Activated naive CD8-positive, alpha-beta T cell treated with anti-CD3 and anti-CD28 coated beads, Interleukin-2, amount 10 ng/mL, durations not matched to agents 7 days and 5 days (primary cell): Measurements from ENCODE around the gene COMMD3. TPM values are rescaled to one million over a fixed set of nuclear protein-coding genes. Genes with fewer than 3 reads are reported as not detected.

ENCODE experiments used
- ATAC-seq: fragments of 150-1000 bp; cut with Tn5 transposase; one replicate; pipeline ENCODE4 v1.10.0; 2021; ENCODE audit warnings: low read depth, moderate library complexity
- POLR2A ChIA-PET: fragments of 350-600 bp; sonication (Branson Sonifier 250); formaldehyde crosslinking; loops from one replicate; lab custom pipeline; 2021; ENCODE audit warnings: antibody characterized with exemption; lab: Charles Lee
- DNase-seq: peaks from one replicate; pipeline ENCODE4 v3.0.0; 2021
- H3K27ac Mint-ChIP-seq: one replicate; pipeline ENCODE4 v1.8.0; 2022; ENCODE audit warnings: mild to moderate bottlenecking, mixed read lengths
- H3K27me3 Mint-ChIP-seq: one replicate; pipeline ENCODE4 v1.8.0; 2022; ENCODE audit warnings: mild to moderate bottlenecking, moderate library complexity, mixed read lengths
- H3K36me3 Mint-ChIP-seq: one replicate; pipeline ENCODE4 v1.8.0; 2021; ENCODE audit warnings: mild to moderate bottlenecking, mixed read lengths
- H3K4me1 Mint-ChIP-seq: one replicate; pipeline ENCODE4 v1.8.0; 2021; ENCODE audit warnings: mixed read lengths
- H3K4me3 Mint-ChIP-seq: one replicate; pipeline ENCODE4 v1.8.0; 2022; ENCODE audit warnings: mild to moderate bottlenecking, moderate library complexity, mixed read lengths
- H3K9me3 Mint-ChIP-seq: one replicate; pipeline ENCODE4 v1.8.0; 2021; ENCODE audit warnings: mixed read lengths
- total RNA-seq, 2 experiments: library from RNA; stranded (reverse); gene quantifications; one replicate each; pipeline ENCODE4 v1.2.3, GENCODE V29; 2021

The COMMD3 gene
- total RNA-seq, 2 experiments from 2014 or later = 55.3 to 61.4 TPM

DNA sequence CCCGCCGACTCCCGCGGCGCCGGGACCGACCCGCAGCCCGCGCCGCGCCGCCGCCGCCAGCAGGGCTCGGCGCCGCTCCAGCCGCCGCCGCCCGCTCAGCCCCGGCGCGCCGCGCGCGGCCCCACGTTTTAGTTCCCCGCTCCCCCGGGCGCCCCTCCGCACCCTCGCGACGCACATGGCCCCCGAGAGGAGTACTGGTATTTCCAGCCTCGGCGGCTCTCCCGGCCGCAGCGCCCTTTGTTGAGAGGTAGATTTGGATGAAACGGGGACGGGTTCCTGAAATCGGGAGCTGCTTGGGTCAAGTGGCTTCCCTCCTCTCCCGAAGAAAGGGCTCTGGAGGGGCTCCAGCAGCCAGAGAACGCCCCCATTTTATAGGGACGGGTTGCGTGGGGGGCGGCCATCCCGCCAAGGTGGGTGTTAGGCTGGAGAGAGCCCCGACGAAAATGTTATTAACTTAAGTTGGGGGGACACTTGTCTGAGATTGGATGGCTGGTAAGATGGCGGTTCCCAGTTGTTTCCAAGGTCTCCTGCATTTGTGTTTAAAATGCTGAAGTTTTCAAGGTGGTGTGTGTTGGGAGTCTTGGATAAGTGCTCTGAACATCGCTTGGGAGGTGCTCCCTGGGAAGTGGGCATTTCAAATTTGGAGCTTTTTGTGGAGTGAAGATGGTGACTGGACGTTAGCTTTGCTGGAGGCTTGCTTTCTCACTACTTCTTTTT, 5.9 kb downstream of the COMMD3 start:
- ATAC-seq (no peak), DNase-seq (peak; percentile 56)
- H3K4me3 Mint-ChIP-seq = peak overlapping the region; percentile 82
- H3K36me3 Mint-ChIP-seq = peaks cover 12% of the 10 kb centered on the region
- POLR2A ChIA-PET = interaction anchor here (0.6 to 4.8 kb wide), 6 partner anchors 16 to 353 kb away, joined by 3 to 19 read pairs (median 4); no protein-coding TSS in a partner anchor
- H3K4me1 Mint-ChIP-seq = peaks cover 44% of the 10 kb centered on the region
- no peaks in the 10 kb centered on the region for H3K9me3 Mint-ChIP-seq
- H3K27me3 Mint-ChIP-seq = peaks cover 45% of the 10 kb centered on the region
- H3K27ac Mint-ChIP-seq = peak overlapping the region; percentile 74

DNA sequence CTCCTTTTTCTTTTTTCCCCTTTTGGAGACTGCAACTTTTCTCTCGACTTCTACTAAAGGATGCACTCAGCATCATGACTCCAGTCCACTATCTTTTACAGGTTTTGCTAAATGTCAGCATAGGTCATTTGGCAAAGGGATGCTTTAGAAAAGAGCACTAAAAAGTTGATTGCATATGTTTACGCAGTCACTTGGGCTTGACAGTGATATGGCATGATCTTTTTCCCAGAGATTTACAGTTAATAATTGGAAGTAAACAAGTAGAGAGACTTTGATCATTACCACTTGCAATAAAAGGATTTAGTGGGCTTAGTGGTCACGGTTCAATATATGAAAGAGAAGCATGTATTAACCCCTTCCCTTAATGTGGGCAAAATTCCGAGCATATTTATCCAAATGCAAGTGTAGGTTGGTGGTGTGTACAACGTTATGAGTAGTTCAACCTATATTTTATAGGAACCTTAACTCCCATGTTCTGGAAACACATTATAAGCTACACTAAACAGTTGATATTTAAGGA, 6.5 kb downstream of the COMMD3 start:
- Mint-ChIP-seq H3K36me3 (peaks cover 12% of the 10 kb centered on the region), H3K9me3 (no peaks in the 10 kb centered on the region), H3K27me3 (peaks cover 45% of the 10 kb centered on the region), H3K4me3 (peak overlapping the region; percentile 82), H3K27ac (peak overlapping the region; percentile 74), H3K4me1 (peaks cover 41% of the 10 kb centered on the region)
- DNase-seq (no peak), ATAC-seq (no peak)
- POLR2A ChIA-PET = interaction anchor here (1.2 to 4.8 kb wide), 3 partner anchors 15 to 115 kb away, joined by 5 to 19 read pairs (median 10); no protein-coding TSS in a partner anchor

DNA sequence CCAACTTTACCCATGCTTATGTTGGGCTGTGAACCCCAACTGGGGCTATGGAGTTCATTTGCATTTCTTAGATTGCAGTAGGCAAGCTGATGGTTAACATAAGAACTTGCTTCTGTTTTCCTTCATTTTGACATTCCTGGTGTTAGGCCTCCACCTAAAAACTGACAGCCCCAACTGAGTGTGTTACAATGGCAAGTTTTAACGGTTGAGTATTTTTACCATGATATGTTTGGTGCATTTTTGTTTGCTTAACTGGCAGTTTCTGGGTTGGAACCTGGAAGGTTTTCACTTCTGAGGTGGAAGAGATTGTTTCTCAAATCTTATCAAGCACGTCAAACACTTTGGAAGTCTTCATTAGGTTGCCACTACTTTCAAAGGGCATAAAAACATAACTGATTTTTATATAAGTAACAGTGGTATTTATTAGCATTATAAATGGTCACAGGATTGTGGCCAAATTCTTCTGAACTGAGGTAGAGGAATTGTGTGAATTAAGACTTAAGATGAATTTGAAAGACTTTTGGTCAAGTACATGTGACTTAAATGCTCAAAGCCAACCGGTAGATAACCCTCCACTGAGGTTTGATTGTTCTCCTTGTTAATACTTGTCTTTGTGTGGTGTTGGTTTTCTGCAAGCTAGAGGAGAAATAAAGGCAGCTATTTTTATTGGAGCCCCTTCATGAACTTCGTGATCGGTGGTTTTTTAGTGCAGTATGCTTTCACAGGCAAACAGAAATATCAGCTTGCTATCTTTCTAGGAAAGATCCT, 7.5 kb downstream of the COMMD3 start:
- POLR2A ChIA-PET = interaction anchor here (1.4 to 4.8 kb wide), 2 partner anchors 8 to 17 kb away, joined by 10 to 19 read pairs; partner anchors contain the start of gene COMMD3
- Mint-ChIP-seq H3K27me3 (peaks cover 45% of the 10 kb centered on the region), H3K27ac (no peak overlapping the region), H3K4me3 (peak overlapping the region; percentile 22), H3K4me1 (peaks cover 38% of the 10 kb centered on the region), H3K36me3 (peaks cover 12% of the 10 kb centered on the region), H3K9me3 (no peaks in the 10 kb centered on the region)
- ATAC-seq (no peak), DNase-seq (no peak)

DNA sequence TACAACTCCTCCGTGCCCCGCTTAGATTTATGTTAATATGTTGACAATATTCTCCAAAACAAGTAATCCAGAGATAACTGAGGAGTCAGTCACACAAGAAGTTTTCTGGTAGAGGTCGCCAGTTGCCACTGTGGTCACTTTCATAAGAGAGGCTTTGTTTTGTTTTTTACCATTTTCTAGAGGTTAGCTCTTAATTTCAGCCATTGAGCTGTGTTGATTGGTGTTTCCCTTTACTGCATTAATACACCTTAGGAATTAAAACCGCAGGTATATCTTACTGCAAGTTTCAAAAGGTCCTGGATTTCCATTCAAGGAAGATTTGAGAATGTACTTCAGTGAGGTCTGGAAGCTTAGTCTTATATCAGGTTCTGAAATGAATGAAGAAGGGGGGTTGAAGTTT, 8.2 kb downstream of the COMMD3 start:
- no peak for ATAC-seq

DNA sequence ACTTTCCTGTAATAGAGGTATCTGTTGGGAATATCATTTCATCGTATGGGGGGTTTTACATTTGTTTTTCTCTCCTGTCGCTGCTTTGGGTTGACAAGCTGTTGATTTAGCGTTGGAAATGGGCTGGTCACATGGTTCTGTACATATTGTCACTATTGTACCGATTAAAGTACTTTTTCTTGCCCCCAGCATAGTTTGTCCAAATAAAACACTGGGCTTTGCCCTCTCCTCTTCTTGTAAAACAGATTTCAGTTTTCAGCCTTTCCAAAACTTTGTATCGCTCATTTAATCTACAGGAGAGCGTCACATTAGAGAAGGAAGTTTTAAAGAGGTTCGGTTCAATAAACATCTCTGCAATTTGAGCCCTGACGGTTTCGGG, 8.7 kb downstream of the COMMD3 start:
- Mint-ChIP-seq H3K27ac (peak overlapping the region; percentile 46), H3K4me3 (peak overlapping the region; percentile 87), H3K36me3 (peaks cover 15% of the 10 kb centered on the region), H3K27me3 (peaks cover 35% of the 10 kb centered on the region), H3K9me3 (no peaks in the 10 kb centered on the region), H3K4me1 (peaks cover 36% of the 10 kb centered on the region)
- ATAC-seq (no peak), DNase-seq (no peak)
- POLR2A ChIA-PET = interaction anchor here (0.7 to 4.8 kb wide), 3 partner anchors 9 to 112 kb away, joined by 3 to 19 read pairs (median 10); partner anchors contain the start of gene COMMD3

More for the DNA sequence above, 8.2 kb downstream of the COMMD3 start:
- DNase-seq = no peak
- H3K36me3 Mint-ChIP-seq = peaks cover 11% of the 10 kb centered on the region
- no peak overlapping the region for H3K27ac Mint-ChIP-seq
- no peaks in the 10 kb centered on the region for H3K9me3 Mint-ChIP-seq
- H3K4me3 Mint-ChIP-seq = peak overlapping the region; percentile 87
- peaks cover 37% of the 10 kb centered on the region for H3K4me1 Mint-ChIP-seq
- H3K27me3 Mint-ChIP-seq = peaks cover 39% of the 10 kb centered on the region
- POLR2A ChIA-PET = interaction anchor here (0.7 to 4.8 kb wide), 3 partner anchors 8 to 112 kb away, joined by 3 to 19 read pairs (median 10); partner anchors contain the start of gene COMMD3

DNA sequence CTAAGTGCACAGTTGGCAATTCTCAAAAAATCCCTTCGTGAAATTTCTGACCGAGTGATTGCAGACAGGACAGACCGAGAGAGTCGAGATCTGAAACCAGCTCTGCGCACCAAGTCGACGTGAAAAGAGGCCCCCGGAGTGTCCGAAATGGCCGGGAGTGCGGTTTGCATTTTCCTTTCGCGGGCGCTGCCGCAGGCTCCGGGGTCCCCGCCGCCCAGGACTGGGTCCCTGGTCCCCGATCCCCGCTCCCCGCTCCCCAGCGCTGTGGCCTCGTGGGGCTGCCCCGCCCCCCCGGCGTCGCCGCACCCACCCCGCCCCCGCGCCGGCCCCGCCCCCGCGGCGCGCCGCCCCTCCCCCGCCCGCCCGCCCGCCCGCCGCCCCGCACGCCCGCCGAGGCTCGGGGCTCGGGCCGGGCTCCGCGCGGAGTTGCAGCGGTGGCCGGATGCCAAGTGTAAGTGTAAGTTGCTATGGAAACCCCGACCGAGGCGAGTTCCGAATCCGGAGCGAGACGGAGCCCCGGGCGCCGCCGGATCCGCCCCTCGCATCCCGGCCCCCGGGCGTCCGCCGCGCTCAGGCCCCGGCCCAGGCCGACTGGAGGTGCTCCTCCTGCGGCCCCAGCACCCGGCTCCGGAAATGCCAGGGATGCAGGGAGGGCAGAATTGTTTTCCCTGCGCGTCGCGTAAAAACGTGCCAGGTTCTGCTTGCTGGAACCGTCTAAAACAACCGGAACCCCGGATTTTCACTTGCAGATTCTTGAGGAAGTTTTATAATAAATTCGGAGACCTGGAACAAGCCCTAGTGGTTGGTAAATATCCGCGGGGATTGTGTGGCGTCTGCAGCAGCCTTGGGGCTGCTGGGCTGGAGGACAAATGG, 9.3 kb downstream of the COMMD3 start:
- Mint-ChIP-seq H3K36me3 (peaks cover 12% of the 10 kb centered on the region), H3K4me1 (peaks cover 33% of the 10 kb centered on the region), H3K9me3 (no peaks in the 10 kb centered on the region), H3K27me3 (peaks cover 32% of the 10 kb centered on the region), H3K4me3 (peak overlapping the region; percentile 87), H3K27ac (peak overlapping the region; percentile 60)
- ATAC-seq (peak; percentile 67), DNase-seq (peak; percentile 76)
- POLR2A ChIA-PET = interaction anchor here (1.2 to 4.8 kb wide), 4 partner anchors 9 to 15 kb away, joined by 4 to 19 read pairs (median 9); partner anchors contain the start of gene COMMD3

DNA sequence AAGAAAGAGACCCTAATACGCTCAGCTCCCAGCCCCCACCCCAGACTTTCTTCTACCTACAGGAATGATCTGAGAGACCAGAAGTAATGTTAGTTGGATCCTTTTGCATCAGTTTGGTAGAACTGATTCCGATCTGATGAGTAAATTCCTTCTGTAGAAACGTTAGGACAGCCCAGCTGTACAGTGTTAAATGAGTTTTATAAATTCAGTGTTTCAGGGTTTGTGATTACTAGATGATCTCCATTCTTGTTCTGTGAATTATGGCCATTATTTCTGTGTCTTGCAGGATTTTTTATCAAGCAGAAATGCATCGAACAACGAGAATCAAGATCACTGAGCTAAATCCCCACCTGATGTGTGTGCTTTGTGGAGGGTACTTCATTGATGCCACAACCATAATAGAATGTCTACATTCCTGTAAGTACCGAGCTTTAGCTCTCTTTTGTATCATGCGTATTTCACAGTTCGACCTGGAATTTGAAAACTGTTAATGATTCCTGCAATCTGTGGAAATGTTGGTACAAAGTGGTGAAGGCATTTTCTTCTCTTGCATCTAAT, 10.0 kb downstream of the COMMD3 start:
- POLR2A ChIA-PET = interaction anchor here (0.5 to 1.4 kb wide), 3 partner anchors 10 to 324 kb away, joined by 3 to 8 read pairs (median 4); partner anchors contain the start of gene COMMD3
- peaks cover 32% of the 10 kb centered on the region for H3K27me3 Mint-ChIP-seq
- peak overlapping the region; percentile 60 for H3K27ac Mint-ChIP-seq
- H3K36me3 Mint-ChIP-seq = peaks cover 12% of the 10 kb centered on the region
- H3K4me1 Mint-ChIP-seq = peaks cover 33% of the 10 kb centered on the region
- ATAC-seq = no peak
- DNase-seq = no peak
- peak overlapping the region; percentile 79 for H3K4me3 Mint-ChIP-seq
- no peaks in the 10 kb centered on the region for H3K9me3 Mint-ChIP-seq

DNA sequence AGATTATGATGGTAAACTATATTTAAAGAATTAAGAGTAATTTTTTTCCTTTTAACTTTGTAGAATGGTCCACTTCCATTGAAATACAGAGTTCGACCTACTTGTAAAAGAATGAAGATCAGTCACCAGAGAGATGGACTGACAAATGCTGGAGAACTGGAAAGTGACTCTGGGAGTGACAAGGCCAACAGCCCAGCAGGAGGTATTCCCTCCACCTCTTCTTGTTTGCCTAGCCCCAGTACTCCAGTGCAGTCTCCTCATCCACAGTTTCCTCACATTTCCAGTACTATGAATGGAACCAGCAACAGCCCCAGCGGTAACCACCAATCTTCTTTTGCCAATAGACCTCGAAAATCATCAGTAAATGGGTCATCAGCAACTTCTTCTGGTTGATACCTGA, 13.0 kb downstream of the COMMD3 start:
- ATAC-seq = no peak
- H3K27me3 Mint-ChIP-seq = peaks cover 18% of the 10 kb centered on the region
- no peak overlapping the region for H3K27ac Mint-ChIP-seq
- no peak for DNase-seq
- peaks cover 15% of the 10 kb centered on the region for H3K36me3 Mint-ChIP-seq
- H3K4me1 Mint-ChIP-seq = peaks cover 35% of the 10 kb centered on the region
- no peak overlapping the region for H3K4me3 Mint-ChIP-seq
- H3K9me3 Mint-ChIP-seq = no peaks in the 10 kb centered on the region
- POLR2A ChIA-PET = no interaction called here

DNA sequence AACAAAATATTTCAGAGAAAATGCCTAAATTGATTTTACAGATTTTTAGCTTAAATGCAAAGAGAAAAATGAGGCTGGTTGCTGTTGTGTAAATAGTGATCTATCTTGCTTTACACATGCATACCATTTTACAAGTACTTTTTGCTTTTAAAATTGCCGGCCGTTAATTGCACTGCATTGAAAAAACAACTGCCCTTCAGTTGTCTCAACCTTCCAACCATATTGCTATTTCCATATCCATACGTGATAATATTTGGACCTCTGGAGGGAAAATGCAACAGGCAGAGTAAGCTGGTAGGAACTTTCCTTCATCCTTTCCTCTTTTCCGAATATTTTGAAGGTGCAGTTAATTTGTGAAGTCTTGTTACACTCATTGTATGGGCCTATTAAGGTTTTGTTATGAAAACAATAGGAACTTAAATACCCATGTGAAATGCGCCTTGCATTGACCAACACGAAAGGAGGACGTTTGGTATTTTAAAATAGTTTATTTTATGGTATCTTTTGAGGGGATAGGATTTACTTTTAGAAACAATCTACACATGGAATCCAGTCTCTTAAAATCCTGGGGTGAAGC, 16.0 kb downstream of the COMMD3 start:
- POLR2A ChIA-PET = interaction anchor here (0.6 kb wide), 1 partner anchor 8 kb away, joined by 3 read pairs; no protein-coding TSS in a partner anchor
- peaks cover 11% of the 10 kb centered on the region for H3K36me3 Mint-ChIP-seq

DNA sequence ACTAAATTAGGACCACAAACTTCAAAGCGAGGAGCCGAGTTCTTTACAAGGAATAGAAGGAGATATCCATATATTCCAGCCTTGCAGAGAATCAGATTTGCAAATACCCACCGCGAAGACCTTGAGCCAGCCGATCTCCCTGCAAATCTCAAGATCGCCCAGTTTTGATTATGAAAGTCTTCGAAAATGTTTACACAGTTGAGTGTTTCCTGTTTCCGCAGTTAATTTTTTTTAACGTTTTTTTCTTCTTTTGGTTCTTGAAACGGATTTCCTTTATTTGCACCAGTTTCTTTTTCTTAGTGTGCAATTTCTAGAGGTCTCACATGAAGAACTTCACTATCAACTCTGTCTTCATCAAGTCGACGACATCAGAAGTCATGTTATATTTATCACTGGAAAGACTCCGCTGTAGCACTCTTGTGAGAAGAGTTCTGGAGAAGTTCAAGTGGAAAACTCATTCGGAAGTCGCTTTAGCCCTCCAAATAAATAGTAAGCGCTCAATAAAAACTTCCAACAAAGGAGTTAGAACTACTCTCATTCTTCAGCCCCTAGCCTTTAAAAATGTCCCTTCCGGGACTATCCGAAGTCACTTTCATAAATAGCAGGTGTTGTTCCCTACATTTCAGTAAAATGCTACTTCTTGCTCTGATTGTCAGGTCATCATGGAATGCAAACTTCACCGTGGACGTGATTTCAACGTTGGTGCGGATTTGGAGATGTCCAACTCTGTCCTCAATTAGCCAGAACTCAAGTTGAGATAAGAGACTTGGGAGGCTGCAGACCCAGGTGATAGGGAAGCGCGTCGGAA, 17.2 kb downstream of the COMMD3 start:
- Mint-ChIP-seq H3K27ac (peak overlapping the region; percentile 81), H3K36me3 (peaks cover 11% of the 10 kb centered on the region), H3K4me3 (peak overlapping the region; percentile 72), H3K27me3 (peaks cover 34% of the 10 kb centered on the region), H3K4me1 (peaks cover 27% of the 10 kb centered on the region), H3K9me3 (no peaks in the 10 kb centered on the region)
- DNase-seq (no peak), ATAC-seq (peak; percentile 3)
- POLR2A ChIA-PET = no interaction called here

More for the DNA sequence above, 16.0 kb downstream of the COMMD3 start:
- H3K9me3 Mint-ChIP-seq = no peaks in the 10 kb centered on the region
- no peak for DNase-seq
- peaks cover 23% of the 10 kb centered on the region for H3K27me3 Mint-ChIP-seq
- peaks cover 24% of the 10 kb centered on the region for H3K4me1 Mint-ChIP-seq
- no peak for ATAC-seq
- H3K4me3 Mint-ChIP-seq = peak overlapping the region; percentile 72
- no peak overlapping the region for H3K27ac Mint-ChIP-seq

DNA sequence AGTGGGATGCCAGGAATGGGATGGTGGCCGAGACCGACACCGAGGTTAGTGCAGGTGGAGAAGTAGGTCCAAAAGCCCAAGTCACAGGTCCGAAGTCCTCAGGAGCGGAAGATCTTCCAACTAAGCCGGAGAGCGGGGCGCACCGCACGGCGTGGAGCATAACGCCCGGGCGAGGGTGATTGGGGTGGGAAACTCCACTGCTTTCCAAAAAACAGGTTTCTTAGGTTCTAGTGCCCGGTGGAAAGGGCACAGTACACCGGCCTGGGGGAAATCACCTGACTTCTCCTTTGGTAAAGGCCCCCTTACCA, 17.7 kb downstream of the COMMD3 start:
- Mint-ChIP-seq H3K27me3 (peaks cover 40% of the 10 kb centered on the region), H3K4me3 (peak overlapping the region; percentile 72), H3K9me3 (no peaks in the 10 kb centered on the region), H3K4me1 (peaks cover 31% of the 10 kb centered on the region), H3K27ac (peak overlapping the region; percentile 81), H3K36me3 (peaks cover 11% of the 10 kb centered on the region)
- POLR2A ChIA-PET = no interaction called here
- no peak for DNase-seq
- ATAC-seq = no peak
